Pancreas (tissue), 10 donors: ENCODE data around the gene SLC4A11. TPM values are rescaled to one million over a fixed set of nuclear protein-coding genes. Genes with fewer than 3 reads are reported as not detected.

Experiments
- ATAC-seq, 4 donors: fragments of 200-7000 bp; cut with Tn5 transposase; one replicate each; pipeline versions ENCODE4 v1.8.0 to v1.9.1; 2020; ENCODE audit warnings: mild to moderate bottlenecking in 4 of 4, moderate library complexity in 4 of 4
- DNase-seq, 6 donors: peaks; one replicate each; pipeline ENCODE4 v3.0.0-alpha.2; 2020
- FAIRE-seq: peaks from 2 replicates; lab custom pipeline; 2012; peaks lifted over from hg19 to GRCh38; lab: Jason Lieb, UNC
- H3K27ac ChIP-seq, 4 donors: fragments of 200-600 bp; sonication (generic); 1 replicate in 3 of 4; 2 replicates in 1 of 4; pipeline versions ENCODE4 v1.5.0 to v1.8.0; 2020
- H3K27me3 ChIP-seq, 4 donors: fragments of 200-600 bp; one replicate each; pipeline ENCODE4 v1.8.0; 2021
- H3K36me3 ChIP-seq, 3 donors: fragments of 200-600 bp; sonication (generic) in 1 of 3; one replicate each; pipeline versions ENCODE4 v1.5.0 to v1.8.0; 2020 to 2021
- H3K4me1 ChIP-seq, 3 donors: fragments of 200-600 bp; one replicate each; pipeline ENCODE4 v1.8.0; 2021
- H3K4me3 ChIP-seq, 4 donors: fragments of 200-600 bp; sonication (generic) in 2 of 4; one replicate each; pipeline versions ENCODE4 v1.5.0 to v1.8.0; 2020 to 2021
- H3K9me3 ChIP-seq, 4 donors: fragments of 200-600 bp; one replicate each; pipeline ENCODE4 v1.8.0; 2021
- WGBS, 2 donors: extraction: QIAGEN DNeasy Blood & Tissue Kit; methylation state at CpG; one replicate each; pipeline ENCODE4 v1.1.7; 2013; 5-methylcytosine and 5-hydroxymethylcytosine counted together
- intact Hi-C, 3 donors: fragments of 100-400 bp; cut with DNase I; formaldehyde crosslinking; loops; one replicate each; pipeline versions ENCODE4 v1.11.1 to v1.14.2; 2022
- polyA plus RNA-seq, 2 donors: library from polyadenylated mRNA; stranded (reverse); fragments of 200-250 nt; gene quantifications; one replicate each; pipeline ENCODE4 v1.2.3, GENCODE V29; 2013
- total RNA-seq, 6 donors: library from RNA; stranded (reverse); fragmentation: NEBNext Ultra II Directional in 4 of 6; extraction: Animal tissue kit (Norgen Biotek cat#: 25700) in 4 of 6; gene quantifications; one replicate each; pipeline versions ENCODE4 v1.2.1 to v1.2.4, GENCODE V29; 2021 to 2023
- TF ChIP-seq, protein P1 (sequence below), 4 donors: fragments of 200-600 bp; sonication (generic) in 3 of 4; IDR thresholded peaks; one replicate each; pipeline versions ENCODE4 v1.5.0 to v1.8.0; 2021; ENCODE audit warnings: antibody characterized with exemption in 4 of 4
- donor health status: healthy with polysubstance abuse.
- donor health status: DM: no; HTN: no; CAD: no; lungs with moderate emphysema.
- donor health status: DM: no; HTN: no; CAD: no.
- donor health status: control.
- donor health status: control.
- donor health status: Bipolar disorder and iron deficiency.
- donor health status: DM: yes; HTN: yes; CAD: no.
- donor health status: DM: no; HTN: no; CAD: no.
- donor health status: DM: no; HTN: no; CAD: no.
- donor health status: DM: yes; HTN: yes; CAD: no.

The SLC4A11 gene
- total and polyA plus RNA-seq, 8 donors, result 0.14 to 1.1 (median 0.58) TPM

DNA sequence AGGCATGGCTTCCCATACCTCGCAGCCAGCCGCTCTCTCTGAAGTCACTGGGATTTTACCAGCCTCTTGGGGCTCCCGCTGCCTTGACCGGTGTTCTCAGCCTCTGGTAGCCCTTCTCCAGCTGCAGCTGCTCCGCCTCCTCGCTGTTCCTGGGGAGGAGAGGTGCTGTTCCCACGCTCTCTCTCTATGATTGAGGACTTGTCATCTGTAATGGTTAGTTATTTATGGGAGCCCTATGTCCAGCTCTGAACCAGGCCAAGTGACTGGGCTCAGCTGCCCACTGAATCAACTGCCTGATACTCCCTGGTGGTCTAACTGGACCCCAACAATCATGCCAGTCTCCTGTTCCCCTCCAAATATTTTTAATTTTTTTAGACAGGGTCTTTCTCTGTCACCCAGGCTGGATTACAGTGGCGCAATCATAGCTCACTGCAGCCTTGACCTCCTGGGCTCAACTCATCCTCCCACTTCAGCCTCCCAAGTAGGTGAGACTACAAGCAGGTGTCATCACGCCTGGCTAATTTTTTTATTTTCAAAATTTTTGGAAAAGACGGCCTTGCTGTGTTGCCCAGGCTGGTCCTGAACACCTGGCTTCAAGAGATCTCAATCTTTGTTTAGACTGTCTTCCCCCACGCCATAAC, 4.8 kb upstream of the SLC4A11 start:
- H3K27ac ChIP-seq, result no peak overlapping the region
- H3K4me1 ChIP-seq, result no peaks in the 10 kb centered on the region
- TF ChIP-seq, protein P1, sequence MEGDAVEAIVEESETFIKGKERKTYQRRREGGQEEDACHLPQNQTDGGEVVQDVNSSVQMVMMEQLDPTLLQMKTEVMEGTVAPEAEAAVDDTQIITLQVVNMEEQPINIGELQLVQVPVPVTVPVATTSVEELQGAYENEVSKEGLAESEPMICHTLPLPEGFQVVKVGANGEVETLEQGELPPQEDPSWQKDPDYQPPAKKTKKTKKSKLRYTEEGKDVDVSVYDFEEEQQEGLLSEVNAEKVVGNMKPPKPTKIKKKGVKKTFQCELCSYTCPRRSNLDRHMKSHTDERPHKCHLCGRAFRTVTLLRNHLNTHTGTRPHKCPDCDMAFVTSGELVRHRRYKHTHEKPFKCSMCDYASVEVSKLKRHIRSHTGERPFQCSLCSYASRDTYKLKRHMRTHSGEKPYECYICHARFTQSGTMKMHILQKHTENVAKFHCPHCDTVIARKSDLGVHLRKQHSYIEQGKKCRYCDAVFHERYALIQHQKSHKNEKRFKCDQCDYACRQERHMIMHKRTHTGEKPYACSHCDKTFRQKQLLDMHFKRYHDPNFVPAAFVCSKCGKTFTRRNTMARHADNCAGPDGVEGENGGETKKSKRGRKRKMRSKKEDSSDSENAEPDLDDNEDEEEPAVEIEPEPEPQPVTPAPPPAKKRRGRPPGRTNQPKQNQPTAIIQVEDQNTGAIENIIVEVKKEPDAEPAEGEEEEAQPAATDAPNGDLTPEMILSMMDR (IDR thresholded peaks at IDR 0.05), result no peak
- no peaks in the 10 kb centered on the region for H3K36me3 ChIP-seq
- H3K27me3 ChIP-seq, result no peaks in the 10 kb centered on the region
- intact Hi-C loops, result no loop called here
- no peaks in the 10 kb centered on the region for H3K9me3 ChIP-seq
- no peak overlapping the region for H3K4me3 ChIP-seq
- 66 to 67% methylated on average over 11 of the region's 11 CpGs for WGBS, 2 donors
- FAIRE-seq, result no peak
- no peak for ATAC-seq
- DNase-seq, result peak in 1 of 6 donors; percentile 21

DNA sequence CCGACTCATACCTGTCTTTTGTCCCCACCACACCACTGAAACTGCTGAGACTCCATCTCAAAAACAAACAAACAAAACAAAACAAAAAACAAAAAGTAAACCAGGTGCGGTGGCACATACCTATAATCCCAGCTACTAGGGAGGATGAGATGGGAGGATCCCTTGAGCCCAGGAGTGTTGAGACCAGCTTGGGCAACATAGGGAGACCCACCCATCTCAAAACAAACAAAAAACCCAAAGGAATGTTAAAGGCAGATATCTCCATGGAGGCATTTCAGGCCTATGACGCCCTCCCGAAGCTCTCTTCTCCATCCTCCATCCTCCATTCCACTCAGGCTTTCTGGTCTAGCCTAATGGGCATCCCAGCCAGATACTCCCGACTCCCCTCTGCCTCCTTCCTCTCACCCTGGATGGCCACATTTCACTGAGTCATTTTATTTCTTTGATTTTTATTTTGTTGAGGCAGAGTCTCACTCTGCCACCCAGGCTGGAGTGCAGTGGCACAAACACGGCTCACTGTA, 3.2 kb upstream of the SLC4A11 start:
- ATAC-seq, result no peak
- intact Hi-C loops, result no loop called here
- Histone ChIP-seq H3K27ac (no peak overlapping the region), H3K36me3 (no peaks in the 10 kb centered on the region), H3K4me3 (no peak overlapping the region), H3K9me3 (no peaks in the 10 kb centered on the region), H3K27me3 (peaks cover 0 to 8% (median 0%) of the 10 kb centered on the region in 4 donors), H3K4me1 (no peaks in the 10 kb centered on the region)
- WGBS, 2 donors, result 61 to 72% methylated on average over 6 of the region's 6 CpGs
- no peak for FAIRE-seq
- TF ChIP-seq, protein P1 (IDR thresholded peaks at IDR 0.05), result no peak
- DNase-seq, result no peak

DNA sequence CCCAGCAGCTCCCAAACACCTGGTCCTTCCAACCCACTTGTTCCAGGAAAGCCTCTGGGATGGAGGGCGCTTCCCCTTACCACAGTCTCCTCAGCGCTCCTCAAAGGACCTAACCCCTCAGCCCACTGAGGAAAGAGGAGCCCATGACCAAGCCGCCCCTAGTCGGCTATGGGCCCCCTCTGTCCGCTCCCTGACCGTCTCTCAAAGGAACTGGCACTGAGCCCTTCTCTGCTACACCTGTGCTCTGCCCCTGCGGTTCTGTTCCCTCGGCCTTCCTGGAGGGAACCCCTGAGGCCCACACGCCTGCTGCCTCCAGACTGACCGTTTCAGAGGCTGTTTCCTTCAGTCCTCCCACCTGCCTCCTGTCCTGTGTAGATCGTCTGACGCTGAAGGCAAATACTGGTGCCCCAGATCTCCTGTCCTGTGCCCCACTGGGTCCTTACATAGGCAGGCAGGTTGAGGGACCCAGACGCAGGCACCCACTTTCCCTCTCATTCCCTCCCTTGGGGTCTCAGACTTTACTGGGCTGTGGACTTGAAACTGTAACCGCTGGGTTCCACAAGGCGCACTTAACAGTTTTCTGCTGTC, 1.9 kb upstream of the SLC4A11 start:
- FAIRE-seq, result no peak
- intact Hi-C loops, result no loop called here
- TF ChIP-seq, protein P1 (IDR thresholded peaks at IDR 0.05), result no peak
- WGBS, 2 donors, result 85 to 90% methylated on average over 15 of the region's 15 CpGs
- Histone ChIP-seq H3K4me3 (no peak overlapping the region), H3K27me3 (peaks cover 0 to 8% (median 0%) of the 10 kb centered on the region in 4 donors), H3K36me3 (no peaks in the 10 kb centered on the region), H3K9me3 (no peaks in the 10 kb centered on the region), H3K27ac (no peak overlapping the region), H3K4me1 (no peaks in the 10 kb centered on the region)
- no peak for ATAC-seq
- no peak for DNase-seq

DNA sequence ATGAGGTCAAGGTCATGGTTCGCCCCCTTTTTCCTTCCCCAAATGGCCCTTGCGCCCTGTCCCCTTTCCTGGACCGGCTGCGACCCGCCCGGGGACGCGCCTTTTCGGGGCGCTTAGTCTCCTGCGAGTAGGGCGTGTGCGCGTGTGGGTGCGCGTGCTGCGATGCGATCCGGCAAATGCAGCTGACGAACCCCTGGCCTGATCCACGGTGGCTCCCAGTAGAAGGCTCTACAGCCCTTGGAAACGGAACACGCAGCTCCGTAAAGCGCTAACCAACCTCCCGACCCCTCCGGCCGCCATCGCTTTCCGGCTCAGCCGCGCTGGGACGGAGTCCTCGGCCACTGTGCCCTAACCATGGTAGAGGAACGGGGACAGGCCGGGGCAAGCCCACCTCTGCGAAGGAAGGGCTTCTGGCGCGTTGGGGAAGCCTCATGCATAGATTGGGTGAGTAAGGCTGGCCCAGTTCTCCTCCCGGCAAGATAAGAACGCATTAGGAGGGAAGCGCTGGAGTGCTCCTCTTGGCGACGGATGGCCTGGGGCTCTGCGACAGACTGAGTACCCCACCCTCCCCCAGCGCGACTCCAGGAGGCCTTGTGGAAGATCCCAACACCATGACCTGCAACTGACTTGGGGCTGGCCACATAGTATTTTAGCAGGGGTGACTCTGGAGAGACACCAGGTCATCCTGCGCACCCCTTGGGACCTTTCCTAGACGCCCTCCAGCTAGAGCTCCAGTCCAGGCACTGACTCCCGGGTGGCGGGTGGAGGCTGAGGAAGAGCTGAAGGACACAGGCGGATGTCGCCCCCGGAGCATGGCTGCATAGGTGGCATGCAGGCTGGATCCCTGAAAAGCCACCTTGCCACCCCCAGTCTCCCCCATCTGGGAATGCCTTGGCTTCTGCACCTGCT, 1.1 kb upstream of the SLC4A11 start:
- 24% methylated on average over 54 of the region's 54 CpGs for WGBS, 2 donors
- no peak overlapping the region for H3K27ac ChIP-seq
- DNase-seq (peak in 1 of 6 donors; percentile 62), ATAC-seq (peak in 3 of 4 donors; percentile 6 to 27 (median 25)), FAIRE-seq (no peak)
- no peaks in the 10 kb centered on the region for H3K36me3 ChIP-seq
- H3K4me1 ChIP-seq, result no peaks in the 10 kb centered on the region
- peak overlapping the region; percentile 43 to 86 (median 76) for H3K4me3 ChIP-seq
- intact Hi-C loops, result no loop called here
- H3K9me3 ChIP-seq, result no peaks in the 10 kb centered on the region
- H3K27me3 ChIP-seq, result peaks cover 0 to 8% (median 0%) of the 10 kb centered on the region in 4 donors
- TF ChIP-seq, protein P1 (IDR thresholded peaks at IDR 0.05), result no peak
